CD4-positive, alpha-beta T cell (primary cell): Measurements from ENCODE around the gene CAMK2B. TPM values are rescaled to one million over a fixed set of nuclear protein-coding genes. Genes with fewer than 3 reads are reported as not detected.

ENCODE experiments used
- ATAC-seq: fragments of 200-7000 bp; cut with Tn5 transposase; one replicate; pipeline ENCODE4 v1.10.0; 2022; ENCODE audit warnings: mild to moderate bottlenecking; ENCODE audit not compliant: poor library complexity
- CTCF ChIA-PET: fragments of 350-600 bp; sonication (Branson Sonifier 250); formaldehyde crosslinking; loops from one replicate; lab custom pipeline; 2021; ENCODE audit warnings: antibody characterized with exemption, inconsistent platforms; lab: Charles Lee
- POLR2A ChIA-PET: fragments of 350-600 bp; sonication (Branson Sonifier 250); formaldehyde crosslinking; loops from one replicate; lab custom pipeline; 2021; ENCODE audit warnings: antibody characterized with exemption, inconsistent platforms; lab: Charles Lee
- DNase-seq, 14 experiments: peaks; one replicate each; pipeline ENCODE4 v3.0.0-alpha.2; 2013 to 2020; ENCODE audit warnings: mixed read lengths in 2 of 14
- H3K27ac ChIP-seq, 2 donors: one replicate each; pipeline versions ENCODE4 v1.5.1 to v1.7.0; 2013; ENCODE audit warnings: low read length in 2 of 2, low read depth in 1 of 2, mild to moderate bottlenecking in 1 of 2
- H3K27me3 ChIP-seq, 2 experiments: 1 replicate in 1 of 2; 2 replicates in 1 of 2; pipeline versions ENCODE4 v1.6.1 to v1.7.0; 2013; ENCODE audit warnings: low read length in 2 of 2, control low read depth in 1 of 2, mild to moderate bottlenecking in 1 of 2, moderate library complexity in 1 of 2; ENCODE audit not compliant: insufficient read depth in 2 of 2, control insufficient read depth in 1 of 2
- H3K36me3 ChIP-seq: one replicate; pipeline ENCODE4 v1.6.1; 2013; ENCODE audit warnings: low read length, control low read depth; ENCODE audit not compliant: insufficient read depth
- H3K4me1 ChIP-seq: one replicate; pipeline ENCODE4 v1.6.1; 2013; ENCODE audit warnings: low read length, control low read depth; ENCODE audit not compliant: insufficient read depth
- H3K4me3 ChIP-seq: one replicate; pipeline ENCODE4 v1.5.1; 2013; ENCODE audit warnings: mild to moderate bottlenecking, low read length, moderate library complexity
- H3K9me3 ChIP-seq, 2 experiments: 1 replicate in 1 of 2; 2 replicates in 1 of 2; pipeline versions ENCODE4 v1.6.1 to v1.7.0; 2013; ENCODE audit warnings: low read length in 2 of 2, mild to moderate bottlenecking in 2 of 2, control low read depth in 1 of 2, moderate library complexity in 1 of 2; ENCODE audit not compliant: control insufficient read depth in 1 of 2, insufficient read depth in 1 of 2
- H3K27ac Mint-ChIP-seq: one replicate; pipeline ENCODE4 v1.8.0; 2020; ENCODE audit warnings: mixed read lengths
- H3K27me3 Mint-ChIP-seq: one replicate; pipeline ENCODE4 v1.8.0; 2021; ENCODE audit warnings: mixed read lengths
- H3K36me3 Mint-ChIP-seq: one replicate; pipeline ENCODE4 v1.8.0; 2021; ENCODE audit warnings: low read depth, mixed read lengths
- H3K4me1 Mint-ChIP-seq: one replicate; pipeline ENCODE4 v1.8.0; 2021; ENCODE audit warnings: low read depth, mixed read lengths
- H3K4me3 Mint-ChIP-seq: one replicate; pipeline ENCODE4 v1.8.0; 2020; ENCODE audit warnings: mild to moderate bottlenecking, mixed read lengths
- H3K9me3 Mint-ChIP-seq: one replicate; pipeline ENCODE4 v1.8.0; 2020; ENCODE audit warnings: mixed read lengths
- CTCF ChIP-seq: fragments of 200-600 bp; IDR thresholded peaks from one replicate; pipeline ENCODE4 v1.8.0; 2022; ENCODE audit warnings: antibody characterized with exemption, mild to moderate bottlenecking
- intact Hi-C, 2 experiments: fragments of 100-400 bp; cut with DNase I in 1 of 2; cut with micrococcal nuclease in 1 of 2; formaldehyde crosslinking; loops; one replicate each; pipeline versions ENCODE4 v1.15.1 to v1.9.0; 2023 to 2025; cut with DNase I, micrococcal nuclease
- total RNA-seq, 174 experiments: library from RNA in 2 of 174; stranded (reverse) in 2 of 174; gene quantifications; one replicate each; pipeline ENCODE4 v1.2.3 and lab custom pipeline; 2021 to 2026

CAMK2B gene
- total RNA-seq, 2 experiments from 2014 or later, result not detected

GRCh38 chr7:44197474-44197873, 127.9 kb downstream of the CAMK2B start:
- Histone ChIP-seq H3K9me3 (no peaks in the 10 kb centered on the region), H3K4me3 (no peak overlapping the region), H3K36me3 (no peaks in the 10 kb centered on the region), H3K4me1 (peaks cover 7% of the 10 kb centered on the region), H3K27ac (no peak overlapping the region), H3K27me3 (peaks cover 0 to 7% of the 10 kb centered on the region in 2 experiments)
- DNase-seq, result no peak
- H3K27me3 Mint-ChIP-seq, result peaks cover 18% of the 10 kb centered on the region
- TF ChIP-seq CTCF, result no peak
- ChIA-PET CTCF (no interaction called here), POLR2A (no interaction called here)
- no peaks in the 10 kb centered on the region for H3K9me3 Mint-ChIP-seq
- peaks cover 17% of the 10 kb centered on the region for H3K4me1 Mint-ChIP-seq
- no peak overlapping the region for H3K4me3 Mint-ChIP-seq
- no peak for ATAC-seq
- no peak overlapping the region for H3K27ac Mint-ChIP-seq
- H3K36me3 Mint-ChIP-seq, result no peaks in the 10 kb centered on the region
- intact Hi-C loops, result no loop called here

GRCh38 chr7:44196450-44196872, 128.9 kb downstream of the CAMK2B start:
- peak in 4 of 14 experiments; percentile 27 to 51 (median 42) for DNase-seq

GRCh38 chr7:44195889-44196288, 129.5 kb downstream of the CAMK2B start:
- Histone ChIP-seq H3K27ac (no peak overlapping the region), H3K4me1 (no peaks in the 10 kb centered on the region), H3K4me3 (no peak overlapping the region), H3K9me3 (no peaks in the 10 kb centered on the region), H3K36me3 (no peaks in the 10 kb centered on the region), H3K27me3 (peaks cover 0 to 7% of the 10 kb centered on the region in 2 experiments)
- H3K4me1 Mint-ChIP-seq, result peaks cover 4% of the 10 kb centered on the region
- no peak for TF ChIP-seq CTCF
- no peaks in the 10 kb centered on the region for H3K9me3 Mint-ChIP-seq
- intact Hi-C loops, result no loop called here
- no peaks in the 10 kb centered on the region for H3K36me3 Mint-ChIP-seq
- CTCF ChIA-PET, result no interaction called here
- ATAC-seq (no peak), DNase-seq (no peak)
- no peak overlapping the region for H3K27ac Mint-ChIP-seq
- POLR2A ChIA-PET, result no interaction called here
- H3K4me3 Mint-ChIP-seq, result no peak overlapping the region
- peaks cover 21% of the 10 kb centered on the region for H3K27me3 Mint-ChIP-seq

More at GRCh38 chr7:44196450-44196872, 128.9 kb downstream of the CAMK2B start:
- intact Hi-C loops, result no loop called here
- H3K9me3 ChIP-seq, result no peaks in the 10 kb centered on the region
- H3K4me1 Mint-ChIP-seq, result peaks cover 7% of the 10 kb centered on the region
- H3K27me3 Mint-ChIP-seq, result peaks cover 21% of the 10 kb centered on the region
- H3K36me3 ChIP-seq, result no peaks in the 10 kb centered on the region
- POLR2A ChIA-PET, result no interaction called here
- H3K4me3 Mint-ChIP-seq, result peak overlapping the region; percentile 63
- no peaks in the 10 kb centered on the region for H3K9me3 Mint-ChIP-seq
- peaks cover 0 to 7% of the 10 kb centered on the region in 2 experiments for H3K27me3 ChIP-seq
- no peak overlapping the region for H3K27ac Mint-ChIP-seq
- CTCF ChIA-PET, result no interaction called here
- TF ChIP-seq CTCF, result peak; percentile 40
- no peak overlapping the region for H3K4me3 ChIP-seq
- H3K36me3 Mint-ChIP-seq, result no peaks in the 10 kb centered on the region
- ATAC-seq, result no peak
- H3K27ac ChIP-seq, result no peak overlapping the region
- H3K4me1 ChIP-seq, result peaks cover 1% of the 10 kb centered on the region
